GM12878 (cell line): ENCODE results near the gene C5orf46. TPM values are rescaled to one million over a fixed set of nuclear protein-coding genes. Genes with fewer than 3 reads are reported as not detected.

ENCODE experiments used
- ATAC-seq: fragments of 200-7000 bp; cut with Tn5 transposase; 3 replicates; pipeline ENCODE4 v1.9.1; 2020; ENCODE audit warnings: mild to moderate bottlenecking, moderate library complexity
- BruUV-seq: library from RNA; stranded (reverse); fragments of 400-500 nt; replicated peaks from 2 replicates; lab custom pipeline; 2021; lab: Mats Ljungman, UMichigan
- CTCF ChIA-PET: fragments of 300-600 bp; sonication (Branson Sonifier 250); formaldehyde crosslinking; extraction: SDS; loops from one replicate; lab custom pipeline; 2021; ENCODE audit warnings: inconsistent platforms; lab: Yijun Ruan, JAX
- POLR2A ChIA-PET: fragments of 350-600 bp; formaldehyde crosslinking; extraction: SDS; loops from one replicate; lab custom pipeline; 2021; ENCODE audit warnings: inconsistent platforms; lab: Charles Lee
- RAD21 ChIA-PET: fragments of 300-600 bp; sonication (Branson Sonifier 250); formaldehyde crosslinking; loops from one replicate; lab custom pipeline; 2023; ENCODE audit warnings: antibody characterized with exemption; ENCODE audit not compliant: unreplicated experiment; lab: Charles Lee
- SMC1A ChIA-PET: fragments of 300-600 bp; sonication (Branson Sonifier 250); formaldehyde crosslinking; loops from one replicate; lab custom pipeline; 2023; ENCODE audit not compliant: unreplicated experiment, uncharacterized antibody; lab: Charles Lee
- DNase-seq: peaks from one replicate; pipeline ENCODE4 v3.0.0-alpha.2; 2011; ENCODE audit warnings: low read depth, low spot score
- FAIRE-seq: peaks from 3 replicates; lab custom pipeline; 2011; peaks lifted over from hg19 to GRCh38; lab: Jason Lieb, UNC
- H2AFZ ChIP-seq: 2 replicates; pipeline ENCODE4 v1.6.0; 2011; ENCODE audit warnings: low read depth, low read length, control low read depth; ENCODE audit not compliant: control insufficient read depth
- H3K27ac ChIP-seq: 2 replicates; pipeline ENCODE4 v1.5.1; 2011; ENCODE audit warnings: control low read depth; ENCODE audit not compliant: control insufficient read depth, insufficient read depth
- H3K27me3 ChIP-seq, 2 experiments: replicated peaks in 1 of 2; 2 replicates each; pipeline versions ENCODE4 v1.6.0 to v1.6.1; 2011; ENCODE audit warnings: low read length in 1 of 2; ENCODE audit not compliant: control insufficient read depth in 2 of 2, insufficient read depth in 2 of 2
- H3K36me3 ChIP-seq, 2 experiments: 2 replicates each; pipeline ENCODE4 v1.5.1; 2011; ENCODE audit warnings: low read length in 1 of 2; ENCODE audit not compliant: control insufficient read depth in 2 of 2, insufficient read depth in 2 of 2
- H3K4me1 ChIP-seq: 2 replicates; pipeline ENCODE4 v1.6.1; 2011; ENCODE audit warnings: mild to moderate bottlenecking, low read length, moderate library complexity, mixed read lengths; ENCODE audit not compliant: control insufficient read depth, insufficient read depth
- H3K4me2 ChIP-seq: 2 replicates; pipeline ENCODE4 v1.6.0; 2011; ENCODE audit warnings: control low read depth; ENCODE audit not compliant: control insufficient read depth, insufficient read depth
- H3K4me3 ChIP-seq: fragments of 200-600 bp; sonication (generic); 2 replicates; pipeline ENCODE4 v1.5.1; 2016
- H3K79me2 ChIP-seq: 2 replicates; pipeline ENCODE4 v1.6.0; 2011; ENCODE audit warnings: low read length; ENCODE audit not compliant: control insufficient read depth, insufficient read depth
- H3K9ac ChIP-seq: 2 replicates; pipeline ENCODE4 v1.8.0; 2011; ENCODE audit warnings: low read length, control low read depth, mixed read lengths; ENCODE audit not compliant: control insufficient read depth, insufficient read depth
- H3K9me3 ChIP-seq: replicated peaks from 3 replicates; pipeline ENCODE4 v1.5.1; 2011; ENCODE audit warnings: mild to moderate bottlenecking, low read length; ENCODE audit not compliant: control insufficient read depth, insufficient read depth
- H4K20me1 ChIP-seq: 2 replicates; pipeline ENCODE4 v1.6.0; 2011; ENCODE audit not compliant: control insufficient read depth, insufficient read depth
- CEBPB ChIP-seq, 2 experiments: fragments of 150-350 bp in 1 of 2; IDR thresholded peaks; 2 replicates each; pipeline ENCODE4 v1.6.1; 2012 to 2014; ENCODE audit warnings: low read depth in 2 of 2, low read length in 2 of 2, borderline replicate concordance in 1 of 2, inconsistent platforms in 1 of 2
- HDAC6 ChIP-seq: fragments of 200-600 bp; sonication (generic); IDR thresholded peaks from one replicate; pipeline ENCODE4 v1.8.0; 2017; ENCODE audit warnings: antibody characterized with exemption; ENCODE audit not compliant: unreplicated experiment
- NR2C2 ChIP-seq: IDR thresholded peaks from 2 replicates; pipeline ENCODE4 v1.6.1; 2011; ENCODE audit warnings: borderline replicate concordance, low read depth; ENCODE audit not compliant: control insufficient read depth, insufficient read length
- SIX5 ChIP-seq: IDR thresholded peaks from 2 replicates; pipeline ENCODE4 v1.6.1; 2011; ENCODE audit warnings: mild to moderate bottlenecking, low read depth, low read length, moderate library complexity; ENCODE audit not compliant: severe bottlenecking
- TARDBP ChIP-seq: IDR thresholded peaks from 2 replicates; pipeline ENCODE4 v1.6.1; 2016; ENCODE audit warnings: borderline replicate concordance
- TBL1XR1 ChIP-seq: IDR thresholded peaks from 2 replicates; pipeline ENCODE4 v1.6.1; 2012; ENCODE audit warnings: low read depth, low read length, improper control_type of control experiment
- ZNF384 ChIP-seq: IDR thresholded peaks from 2 replicates; pipeline ENCODE4 v1.6.1; 2012; ENCODE audit warnings: low read depth, mild to moderate bottlenecking, low read length, improper control_type of control experiment, borderline replicate concordance
- WGBS: methylation state at CpG from one replicate; pipeline ENCODE4 v1.1.6; 2016; ENCODE audit warnings: low lambda C conversion rate; ENCODE audit not compliant: insufficient replicate concordance, insufficient coverage; ENCODE audit errors: missing lambda C conversion rate; 5-methylcytosine and 5-hydroxymethylcytosine counted together
- in situ Hi-C: fragments of 300-500 bp; cut with MboI; formaldehyde crosslinking; loops from 9 replicates; pipeline ENCODE4 v1.14.3; 2018; ENCODE audit warnings: mixed read lengths
- intact Hi-C: fragments of 100-400 bp; cut with micrococcal nuclease; formaldehyde crosslinking; loops from one replicate; pipeline ENCODE4 v1.14.2; 2022; ENCODE audit not compliant: unreplicated experiment
- polyA plus RNA-seq, 11 experiments: library from polyadenylated mRNA; depleted of rRNA in 4 of 11; unstranded in 6 of 11; stranded (reverse) in 5 of 11; fragments of >200 nt; fragmentation: Nextera tagmentation in 4 of 11; fragmentation: Illumina TruSeq in 1 of 11; extraction: Ambion mirVana in 4 of 11; extraction: Trizol in 1 of 11; gene quantifications; 1 replicate in 1 of 11; 2 replicates in 10 of 11; pipeline versions ENCODE4 v1.2.1 to v1.2.3, GENCODE V29; 2011 to 2016; ENCODE audit warnings: inconsistent platforms in 2 of 11, missing spikeins in 2 of 11, low read depth in 1 of 11
- total RNA-seq, 4 experiments: library from RNA; depleted of rRNA in 3 of 4; stranded (reverse); fragments of >200 nt in 3 of 4; fragmentation: Illumina TruSeq in 1 of 4; extraction: Trizol in 1 of 4; gene quantifications; 2 replicates each; pipeline versions ENCODE4 v1.2.1 to v1.2.3, GENCODE V29; 2013 to 2021

Gene C5orf46
- total and polyA plus RNA-seq, 10 of the 15 experiments (the other 5 are each of a cell fraction or from before 2014, with no cell fraction given): not detected

DNA sequence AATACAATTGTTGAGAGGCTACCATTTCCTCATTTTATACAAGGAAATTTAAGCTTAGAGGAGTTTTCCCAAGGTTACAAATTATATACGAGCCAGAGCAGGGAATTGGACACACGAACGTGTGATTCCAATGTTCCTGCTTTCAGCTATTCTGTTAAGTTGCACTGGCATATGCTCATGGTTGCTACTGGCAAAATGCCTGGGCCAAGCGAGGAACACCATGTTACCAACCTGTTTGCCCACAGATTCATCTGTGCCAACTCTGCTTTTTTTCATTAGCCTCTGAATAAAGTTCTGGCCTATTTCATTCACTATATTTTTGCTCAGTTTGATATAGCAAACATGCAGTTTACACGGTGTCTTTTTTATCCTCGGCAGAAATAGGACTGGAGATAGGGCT, 5.1 kb upstream of the C5orf46 start:
- Histone ChIP-seq H2AFZ (no peak overlapping the region), H3K27me3 (no peaks in the 10 kb centered on the region), H3K9me3 (no peaks in the 10 kb centered on the region), H3K9ac (no peak overlapping the region), H3K4me3 (no peak overlapping the region), H3K4me1 (no peaks in the 10 kb centered on the region), H4K20me1 (no peaks in the 10 kb centered on the region), H3K36me3 (no peaks in the 10 kb centered on the region), H3K79me2 (no peaks in the 10 kb centered on the region), H3K4me2 (no peak overlapping the region), H3K27ac (no peak overlapping the region)
- in situ Hi-C loops: no loop called here
- no peak for ATAC-seq
- FAIRE-seq: no peak
- CTCF ChIA-PET: interaction anchor here (0.5 to 1.0 kb wide), 2 partner anchors 24 to 284 kb away, joined by 3 read pairs; no protein-coding TSS in a partner anchor
- DNase-seq: no peak
- no peak for TF ChIP-seq HDAC6
- no peak for TF ChIP-seq CEBPB (IDR thresholded peaks at IDR 0.05; ENCODE audit: borderline replicate concordance in 1 of 2, low read depth in 2 of 2, low read length in 2 of 2)
- TF ChIP-seq TARDBP: no peak
- 40% methylated on average over 6 of the region's 6 CpGs for WGBS
- no TSS peak for BruUV-seq
- RAD21 ChIA-PET: no interaction called here
- POLR2A ChIA-PET: no interaction called here
- intact Hi-C loops: no loop called here
- SMC1A ChIA-PET: no interaction called here

DNA sequence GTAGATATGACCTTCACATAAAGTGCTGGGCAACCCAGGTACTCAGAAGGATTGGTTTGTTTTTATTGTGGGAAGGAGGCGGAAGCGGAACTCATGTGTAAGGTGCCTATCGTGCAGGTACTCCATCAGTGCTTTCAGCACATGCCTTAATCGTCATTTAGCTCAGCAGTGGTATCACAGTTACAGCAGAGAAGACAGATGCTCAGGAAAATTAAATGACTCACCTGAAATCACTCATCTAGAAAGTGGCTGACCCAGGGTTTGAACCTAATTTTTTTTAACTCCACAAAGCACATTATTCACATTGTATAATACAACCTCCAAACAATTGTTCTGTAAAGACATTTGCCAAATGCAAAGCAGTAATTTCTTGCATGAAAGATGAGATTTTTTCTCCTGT, 2.2 kb downstream of the C5orf46 start:
- POLR2A ChIA-PET: no interaction called here
- WGBS: 39% methylated on average over 4 of the region's 4 CpGs
- Histone ChIP-seq H2AFZ (no peak overlapping the region), H3K27ac (no peak overlapping the region), H3K4me2 (no peak overlapping the region), H3K36me3 (no peaks in the 10 kb centered on the region), H3K4me1 (no peaks in the 10 kb centered on the region), H3K9me3 (no peaks in the 10 kb centered on the region), H3K79me2 (no peaks in the 10 kb centered on the region), H4K20me1 (no peaks in the 10 kb centered on the region), H3K9ac (no peak overlapping the region), H3K4me3 (no peak overlapping the region), H3K27me3 (no peaks in the 10 kb centered on the region; a peak in 1 of 4 replicates)
- no peak for FAIRE-seq
- TF ChIP-seq ZNF384: no peak
- no peak for TF ChIP-seq SIX5
- TF ChIP-seq TBL1XR1: no peak
- TF ChIP-seq NR2C2: no peak
- DNase-seq: no peak
- RAD21 ChIA-PET: no interaction called here
- intact Hi-C loops: no loop called here
- BruUV-seq: no TSS peak
- SMC1A ChIA-PET: no interaction called here
- CTCF ChIA-PET: no interaction called here
- in situ Hi-C loops: no loop called here
- no peak for ATAC-seq
